ENCODE results near the gene FNDC3B. TPM values are rescaled to one million over a fixed set of nuclear protein-coding genes. Genes with fewer than 3 reads are reported as not detected.

FNDC3B gene
- total and polyA plus RNA-seq, 2 of the 8 experiments (the other 6 are each of a cell fraction or from before 2014, with no cell fraction given) = 14.1 to 44.4 TPM

GRCh38 chr3:172125053-172125452, 85.7 kb downstream of the FNDC3B start:
- Histone ChIP-seq H3K27me3 (replicated peaks in 1 of 4; ENCODE audit: control insufficient read depth in 3 of 4, extremely low read depth in 1 of 4, insufficient read depth in 3 of 4, low read length in 3 of 4) (no peaks in the 10 kb centered on the region), H4K91ac (replicated peaks; ENCODE audit: insufficient read length, low read length) (no peak overlapping the region), H2AK5ac (ENCODE audit: low read depth, low read length) (no peak overlapping the region; the same call in 1 of the 2 replicates), H3K23me2 (ENCODE audit: low read depth, low read length) (no peaks in the 10 kb centered on the region), H2BK120ac (replicated peaks; ENCODE audit: low read depth, low read length) (no peak overlapping the region), H3K79me2 (ENCODE audit: control insufficient read depth in 1 of 2, insufficient read depth in 2 of 2, low read length in 2 of 2) (peaks cover 0 to 77% of the 10 kb centered on the region in 2 experiments; a peak in 3 of 4 replicates), H3K56ac (replicated peaks; ENCODE audit: insufficient read length, low read depth, low read length) (no peak overlapping the region), H3K4me2 (ENCODE audit: insufficient read depth in 1 of 2, low read depth in 2 of 2, low read length in 2 of 2) (no peak overlapping the region), H2BK15ac (ENCODE audit: low read length) (no peak overlapping the region), H3K14ac (ENCODE audit: insufficient read length) (no peak overlapping the region), H4K8ac (ENCODE audit: extremely low read depth, insufficient read depth, low read length) (peak overlapping the region; percentile 28; the same call in 1 of the 2 replicates), H2BK12ac (ENCODE audit: low read depth, low read length) (no peak overlapping the region), H3K79me1 (ENCODE audit: low read depth, low read length) (peaks cover 8% of the 10 kb centered on the region; the same call in 1 of the 2 replicates), H3K18ac (ENCODE audit: extremely low read depth, low read length) (peak overlapping the region; percentile 54; the same call in 1 of the 2 replicates), H3K4me3 (ENCODE audit: extremely low read depth in 1 of 4, insufficient read depth in 2 of 4, low read depth in 3 of 4, low read length in 4 of 4) (no peak overlapping the region), H2AFZ (ENCODE audit: low read length) (no peak overlapping the region), H3K9me3 (ENCODE audit: insufficient read depth in 2 of 2, low read depth in 1 of 2, low read length in 1 of 2) (no peaks in the 10 kb centered on the region), H3K27ac (ENCODE audit: low read depth, low read length) (no peak overlapping the region), H3K9ac (replicated peaks in 1 of 4; ENCODE audit: extremely low read depth in 1 of 4, low read depth in 3 of 4, low read length in 3 of 4) (no peak overlapping the region), H3K36me3 (ENCODE audit: control insufficient read depth in 2 of 4, insufficient read depth in 4 of 4, low read length in 3 of 4) (peaks cover 0 to 3% (median 1%) of the 10 kb centered on the region in 4 experiments; a peak in 3 of 8 replicates), H2BK20ac (ENCODE audit: low read length) (no peak overlapping the region), H2BK5ac (ENCODE audit: low read depth, low read length) (peak overlapping the region; percentile 77; the same call in 1 of the 2 replicates), H3K4ac (replicated peaks; ENCODE audit: insufficient read length, low read depth, low read length) (no peak overlapping the region), H4K20me1 (replicated peaks in 1 of 2; ENCODE audit: control insufficient read depth in 1 of 2, insufficient read depth in 2 of 2, low read length in 2 of 2) (peaks cover 0 to 1% of the 10 kb centered on the region in 2 experiments), H3K4me1 (replicated peaks in 1 of 4; ENCODE audit: control insufficient read depth in 3 of 4, insufficient read depth in 4 of 4, low read length in 3 of 4) (peaks cover 0 to 9% (median 5%) of the 10 kb centered on the region in 4 experiments; a peak in 6 of 7 replicates), H4K5ac (ENCODE audit: insufficient read length, low read depth, low read length) (no peak overlapping the region), H3K23ac (ENCODE audit: insufficient read length) (no peak overlapping the region)
- CTCF ChIA-PET (ENCODE audit: partially characterized antibody) = interaction anchor here (0.5 to 1.2 kb wide), 6 partner anchors 15 to 1192 kb away, joined by 3 to 4 read pairs (median 4); no protein-coding TSS in a partner anchor
- DNase-seq (ENCODE audit: low read depth in 1 of 2, low spot score in 2 of 2) = no peak
- WGBS, 2 experiments (ENCODE audit: extremely low coverage in 1 of 2, insufficient coverage in 1 of 2, insufficient read length in 1 of 2, insufficient replicate concordance in 2 of 2, low coverage in 1 of 2, low lambda C conversion rate in 2 of 2, missing lambda C conversion rate in 1 of 2) = 82% methylated on average over 6 of the region's 6 CpGs; no CpG with 5 or more reads in 1 of the 2 experiments
- no peak for FAIRE-seq
- TF ChIP-seq POLR2A (IDR thresholded peaks at IDR 0.05; ENCODE audit: control extremely low read depth in 1 of 2, low read depth in 2 of 2, low read length in 2 of 2) (no peak), RAD21 (IDR thresholded peaks at IDR 0.05 in 1 of 2, conservative IDR thresholded peaks at IDR 0.05 in 1 of 2; ENCODE audit: low read depth in 2 of 2, low read length in 2 of 2) (peak; percentile 25 to 41; a peak in 3 of 4 replicates), CTCF (IDR thresholded peaks at IDR 0.05; ENCODE audit: control extremely low read depth in 1 of 3, insufficient read depth in 1 of 3, low read depth in 1 of 3, low read length in 3 of 3) (peak in 1 of 3 experiments; percentile 17; a peak in 1 of 4 replicates), SIX5 (IDR thresholded peaks at IDR 0.05; ENCODE audit: low read depth, low read length) (no peak)
- POLR2A ChIA-PET (ENCODE audit: partially characterized antibody) = no interaction called here
